ACC112 (cell line): ENCODE data around the gene TRMT5.

Experiments used
- H2AFZ ChIP-seq: fragments of 200-600 bp; sonication (generic); one replicate; pipeline ENCODE4 v1.6.0; 2017; ENCODE audit warnings: antibody characterized with exemption, low read length; ENCODE audit not compliant: unreplicated experiment
- H3K27ac ChIP-seq: fragments of 200-600 bp; sonication (generic); 2 replicates; pipeline ENCODE4 v1.5.1; 2014; ENCODE audit warnings: low read depth, mild to moderate bottlenecking, antibody characterized with exemption, low read length, moderate library complexity
- H3K27me3 ChIP-seq: fragments of 200-600 bp; sonication (generic); 2 replicates; pipeline ENCODE4 v1.6.1; 2014; ENCODE audit warnings: mild to moderate bottlenecking, antibody characterized with exemption, low read length, moderate library complexity, mixed read lengths; ENCODE audit not compliant: insufficient read depth
- H3K36me3 ChIP-seq: fragments of 200-600 bp; sonication (generic); 2 replicates; pipeline ENCODE4 v1.6.1; 2016; ENCODE audit warnings: mild to moderate bottlenecking, antibody characterized with exemption, low read length, moderate library complexity, mixed read lengths; ENCODE audit not compliant: insufficient read depth
- H3K4me1 ChIP-seq: fragments of 200-600 bp; sonication (generic); one replicate; pipeline ENCODE4 v1.6.1; 2016; ENCODE audit warnings: low read length, mixed read lengths; ENCODE audit not compliant: insufficient read depth, unreplicated experiment, control insufficient read depth
- H3K4me3 ChIP-seq: fragments of 200-600 bp; sonication (generic); 2 replicates; pipeline ENCODE4 v1.5.1; 2014; ENCODE audit warnings: mild to moderate bottlenecking, low read depth, low read length
- H3K79me2 ChIP-seq: fragments of 200-600 bp; sonication (generic); one replicate; pipeline ENCODE4 v1.6.0; 2016; ENCODE audit warnings: low read length; ENCODE audit not compliant: control insufficient read depth, unreplicated experiment, insufficient read depth

Gene TRMT5

DNA sequence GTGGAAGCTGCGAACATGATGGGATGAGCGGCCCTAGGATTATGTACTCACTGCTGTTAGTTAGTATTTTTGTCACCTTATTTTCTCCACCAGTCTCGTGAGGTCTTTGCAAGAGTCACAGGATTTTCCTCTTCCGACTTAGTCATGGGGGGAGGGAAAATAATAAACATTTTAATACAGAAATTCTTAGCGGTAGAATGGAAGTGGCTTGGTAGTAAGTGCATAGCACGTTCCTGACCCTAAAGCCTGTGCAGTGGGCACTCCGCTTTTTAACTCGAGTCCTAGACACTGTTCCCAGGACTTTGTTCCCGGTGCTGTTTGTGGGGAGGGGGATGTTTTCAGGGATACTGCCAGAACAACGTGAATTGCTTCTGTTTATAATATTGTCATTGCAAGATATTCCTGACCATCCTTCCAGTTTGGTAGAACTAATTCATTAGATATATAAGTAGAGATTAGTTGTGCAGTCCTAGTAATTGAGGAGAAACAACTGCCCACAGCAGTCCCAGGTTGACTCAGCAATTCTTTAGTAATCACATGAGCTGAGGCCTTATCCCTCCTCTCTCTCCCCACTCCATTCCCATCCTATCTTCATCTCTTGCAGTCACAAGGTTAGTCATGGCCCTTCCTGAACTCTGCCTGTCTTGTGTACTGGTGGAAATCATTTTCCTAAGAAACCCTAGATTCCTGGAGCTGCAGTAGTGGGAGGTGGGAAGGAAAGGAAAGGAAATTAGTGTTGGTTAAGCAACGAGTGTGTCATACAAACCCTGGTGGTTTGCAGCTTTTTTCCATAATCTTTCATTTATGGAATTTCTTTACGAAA lies 965 bp upstream of the TRMT5 start:
- Histone ChIP-seq H3K36me3 (peaks cover 29% of the 10 kb centered on the region), H3K79me2 (peaks cover 79% of the 10 kb centered on the region), H2AFZ (peak overlapping the region; percentile 52), H3K27me3 (no peaks in the 10 kb centered on the region), H3K27ac (peak overlapping the region; percentile 82), H3K4me3 (peak overlapping the region; percentile 89), H3K4me1 (peaks cover 56% of the 10 kb centered on the region)

DNA sequence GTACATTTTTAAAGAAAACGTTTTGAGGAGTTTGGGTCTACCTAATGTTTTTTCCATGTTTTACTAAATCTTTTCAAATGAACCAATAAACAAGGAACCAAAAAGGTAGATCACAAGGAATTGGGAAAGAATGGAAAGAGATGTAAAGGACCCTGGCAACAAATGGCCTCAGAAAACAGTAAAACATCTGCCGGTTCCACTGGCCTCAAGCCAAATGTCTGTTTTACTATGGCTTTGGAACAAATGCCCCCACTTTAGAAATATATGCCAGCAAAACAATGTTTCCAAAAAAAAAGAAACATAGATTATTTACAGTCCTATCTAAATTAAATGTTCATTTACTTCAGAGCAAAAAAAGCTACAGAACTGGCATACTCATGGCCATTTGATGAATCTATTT lies 3.0 kb downstream of the TRMT5 start:
- Histone ChIP-seq H3K36me3 (peaks cover 25% of the 10 kb centered on the region), H3K27ac (no peak overlapping the region), H3K4me1 (peaks cover 32% of the 10 kb centered on the region), H3K79me2 (peaks cover 58% of the 10 kb centered on the region), H3K27me3 (no peaks in the 10 kb centered on the region), H3K4me3 (peak overlapping the region; percentile 89), H2AFZ (no peak overlapping the region)

DNA sequence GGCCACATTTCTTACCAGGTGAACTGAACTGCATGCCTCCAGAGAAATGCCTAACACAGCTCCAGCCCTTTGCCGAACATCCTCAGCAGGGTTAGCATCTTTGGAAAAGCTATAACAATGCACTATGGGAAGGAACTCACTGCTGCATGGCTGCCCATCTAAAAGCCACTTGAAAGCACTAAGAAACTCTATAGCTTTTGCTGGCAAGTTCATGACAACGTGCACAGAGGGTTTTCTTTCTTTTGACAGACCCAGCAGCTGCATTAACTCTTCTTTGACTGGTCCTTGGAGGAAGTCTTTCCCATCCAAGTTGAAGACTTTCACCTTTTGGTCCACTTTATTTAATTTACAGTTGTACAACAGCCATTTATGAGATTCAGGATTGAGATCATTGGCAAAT lies 5.3 kb downstream of the TRMT5 start:
- Histone ChIP-seq H2AFZ (no peak overlapping the region), H3K4me1 (peaks cover 26% of the 10 kb centered on the region), H3K79me2 (peaks cover 42% of the 10 kb centered on the region), H3K36me3 (peaks cover 25% of the 10 kb centered on the region), H3K27me3 (no peaks in the 10 kb centered on the region), H3K4me3 (no peak overlapping the region), H3K27ac (no peak overlapping the region)

DNA sequence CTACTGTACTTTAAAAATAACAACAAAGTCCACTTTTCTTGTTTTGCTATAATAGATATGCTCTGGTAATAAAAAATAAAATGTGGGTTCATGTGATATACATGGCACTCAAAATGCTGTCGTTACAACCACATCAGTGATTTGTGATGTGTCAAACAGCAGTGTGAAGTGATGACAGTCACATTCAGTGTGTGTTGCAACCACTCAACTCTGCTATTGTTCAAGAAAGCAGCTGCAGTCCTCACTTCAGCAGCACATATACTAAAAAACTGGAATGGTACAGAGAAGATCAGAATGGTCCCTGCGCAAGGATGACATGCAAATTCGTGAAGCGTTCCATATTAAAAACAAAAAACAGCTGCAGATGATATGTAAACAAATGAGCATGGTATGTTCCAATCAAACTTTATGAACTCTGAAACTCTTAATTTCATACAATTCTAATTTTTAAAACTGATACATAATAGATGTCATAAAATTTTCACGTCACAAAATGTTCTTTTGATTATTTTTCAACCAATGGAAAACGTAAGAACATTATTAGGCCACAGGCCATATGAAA lies 6.7 kb downstream of the TRMT5 start:
- Histone ChIP-seq H3K27me3 (no peaks in the 10 kb centered on the region), H3K4me1 (peaks cover 15% of the 10 kb centered on the region), H3K36me3 (peaks cover 25% of the 10 kb centered on the region), H2AFZ (no peak overlapping the region), H3K79me2 (peaks cover 28% of the 10 kb centered on the region), H3K27ac (no peak overlapping the region), H3K4me3 (no peak overlapping the region)

DNA sequence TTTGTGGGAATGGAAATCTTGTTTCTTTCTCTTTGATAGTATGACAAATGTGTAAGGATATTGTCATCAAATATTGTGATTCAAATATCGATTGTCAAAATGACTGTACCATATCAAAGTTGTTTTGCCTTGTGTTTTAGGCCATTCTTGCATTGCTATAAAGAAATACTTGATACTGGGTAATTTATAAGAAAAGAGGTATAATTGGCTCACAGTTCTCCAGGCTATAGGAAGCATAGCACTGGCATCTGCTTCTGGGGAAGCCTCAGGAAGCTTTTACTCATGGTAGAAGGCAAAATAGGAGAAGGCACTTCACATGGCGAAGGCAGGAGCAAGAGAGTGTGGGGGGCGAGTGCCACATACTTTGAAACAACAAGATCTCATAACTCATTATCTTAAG lies 7.8 kb downstream of the TRMT5 start:
- Histone ChIP-seq H3K79me2 (peaks cover 22% of the 10 kb centered on the region), H3K36me3 (peaks cover 25% of the 10 kb centered on the region), H2AFZ (no peak overlapping the region), H3K4me3 (no peak overlapping the region), H3K27me3 (no peaks in the 10 kb centered on the region), H3K4me1 (peaks cover 4% of the 10 kb centered on the region), H3K27ac (no peak overlapping the region)

DNA sequence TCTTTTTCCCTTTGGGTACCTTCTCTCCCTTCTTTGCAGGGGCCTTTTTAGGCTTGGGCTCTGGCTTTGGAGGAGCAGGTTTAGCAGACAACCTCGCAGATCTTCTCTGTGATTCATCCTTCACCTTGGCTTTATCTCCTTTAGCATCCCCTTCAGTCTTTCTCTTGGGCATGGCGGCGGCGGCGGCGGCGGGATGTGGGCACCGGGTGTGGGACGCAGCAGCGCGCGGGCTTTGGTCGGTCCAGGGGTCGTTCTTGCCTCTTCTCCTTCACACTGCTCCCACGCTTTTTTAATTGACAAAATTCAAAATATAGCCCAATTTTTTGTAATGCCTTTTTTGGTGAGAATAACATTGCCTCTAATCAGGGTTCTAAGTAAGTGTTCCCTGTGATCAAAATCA lies 8.6 kb downstream of the TRMT5 start:
- Histone ChIP-seq H3K36me3 (peaks cover 24% of the 10 kb centered on the region), H3K4me3 (no peak overlapping the region), H3K27me3 (no peaks in the 10 kb centered on the region), H3K27ac (no peak overlapping the region), H2AFZ (no peak overlapping the region), H3K79me2 (peaks cover 14% of the 10 kb centered on the region), H3K4me1 (no peaks in the 10 kb centered on the region)

DNA sequence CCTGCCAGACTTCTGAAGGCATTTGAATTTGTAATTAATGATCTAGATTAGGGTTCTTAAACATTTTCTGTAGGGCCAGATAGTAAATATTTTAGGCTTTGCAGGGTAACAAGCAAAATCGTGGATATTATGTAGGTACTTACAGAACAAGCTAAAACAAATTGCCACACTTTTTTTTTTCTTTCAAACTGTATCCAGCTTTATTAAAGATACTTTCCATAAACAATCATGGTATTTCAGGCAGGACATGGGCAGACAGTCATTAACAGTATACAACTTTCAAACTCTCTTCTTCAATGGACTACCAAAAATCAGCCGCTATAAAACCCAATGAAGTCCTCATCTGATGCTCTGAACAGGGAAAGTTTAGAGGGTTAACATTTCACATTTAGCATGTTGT lies 9.6 kb downstream of the TRMT5 start:
- Histone ChIP-seq H3K27me3 (no peaks in the 10 kb centered on the region), H3K27ac (no peak overlapping the region), H3K79me2 (peaks cover 7% of the 10 kb centered on the region), H3K36me3 (peaks cover 14% of the 10 kb centered on the region), H3K4me1 (no peaks in the 10 kb centered on the region), H2AFZ (no peak overlapping the region), H3K4me3 (no peak overlapping the region)

DNA sequence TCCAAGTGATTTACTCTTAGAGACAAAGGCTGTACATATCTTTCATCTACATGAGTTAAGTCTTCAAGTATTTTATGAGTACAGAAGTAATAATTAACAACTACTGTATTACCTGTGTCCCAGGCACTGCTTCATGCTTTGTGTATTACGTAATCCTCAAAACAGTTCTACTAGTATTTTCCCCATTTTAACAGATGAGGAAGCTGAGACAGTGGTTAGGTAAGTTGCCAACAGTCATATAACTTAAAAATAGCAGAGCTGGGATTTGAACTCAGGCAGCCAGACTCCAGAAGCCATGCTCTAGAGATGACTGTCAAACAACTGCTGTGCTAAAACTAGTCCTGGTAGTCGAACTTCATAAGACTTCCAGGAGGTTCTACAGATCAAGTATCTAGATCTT lies 10.7 kb downstream of the TRMT5 start:
- Histone ChIP-seq H3K4me1 (peaks cover 9% of the 10 kb centered on the region), H3K27me3 (no peaks in the 10 kb centered on the region), H3K4me3 (no peak overlapping the region), H2AFZ (no peak overlapping the region), H3K79me2 (no peaks in the 10 kb centered on the region), H3K36me3 (peaks cover 9% of the 10 kb centered on the region), H3K27ac (no peak overlapping the region)

DNA sequence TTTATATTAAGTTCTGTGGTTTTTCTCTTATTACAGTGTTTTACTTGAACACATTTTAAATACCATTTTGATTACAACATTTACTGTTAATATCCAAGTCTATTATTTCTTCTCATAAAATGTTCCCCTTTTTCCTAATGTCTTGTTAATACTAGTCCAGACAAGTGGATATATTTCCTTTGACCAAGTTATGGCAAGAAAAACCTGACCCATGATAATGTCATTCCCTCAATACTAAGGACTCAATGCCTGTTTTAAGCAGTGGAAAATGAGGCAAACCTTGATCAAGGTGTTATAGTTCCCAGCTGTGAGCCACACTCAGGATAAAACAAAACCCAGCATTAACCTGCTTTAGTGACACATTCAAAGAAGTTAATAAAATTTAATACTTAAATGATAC lies 12.2 kb downstream of the TRMT5 start:
- H3K4me1 ChIP-seq: peaks cover 21% of the 10 kb centered on the region
- H3K4me3 ChIP-seq: no peak overlapping the region
- peaks cover 3% of the 10 kb centered on the region; the same call in 1 of the 2 replicates for H3K36me3 ChIP-seq
- H2AFZ ChIP-seq: no peak overlapping the region
- no peaks in the 10 kb centered on the region for H3K27me3 ChIP-seq
- H3K27ac ChIP-seq: no peak overlapping the region
- H3K79me2 ChIP-seq: peaks cover 3% of the 10 kb centered on the region

DNA sequence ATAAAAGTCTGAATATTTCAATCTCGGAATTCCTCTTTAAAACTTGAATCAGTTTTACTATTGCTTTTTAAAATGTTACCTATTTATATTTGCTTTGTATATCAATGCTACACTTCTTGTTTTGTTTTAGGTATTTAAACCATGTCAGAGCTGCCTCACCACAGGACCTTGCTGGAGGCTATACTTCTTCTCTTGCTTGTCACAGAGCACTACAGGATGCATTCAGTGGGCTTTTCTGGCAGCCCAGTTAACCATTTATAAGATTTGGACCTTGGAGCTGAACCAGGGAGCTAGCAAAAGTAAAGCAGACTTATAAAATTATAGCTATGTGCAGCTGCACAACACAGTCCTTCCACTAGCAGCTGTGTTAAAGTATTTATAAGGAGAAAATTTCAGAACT lies 12.8 kb downstream of the TRMT5 start:
- peaks cover 3% of the 10 kb centered on the region for H3K79me2 ChIP-seq
- no peak overlapping the region for H2AFZ ChIP-seq
- no peaks in the 10 kb centered on the region for H3K27me3 ChIP-seq
- H3K27ac ChIP-seq: no peak overlapping the region
- peaks cover 25% of the 10 kb centered on the region for H3K4me1 ChIP-seq
- H3K4me3 ChIP-seq: no peak overlapping the region
- H3K36me3 ChIP-seq: no peaks in the 10 kb centered on the region; the same call in 1 of the 2 replicates

DNA sequence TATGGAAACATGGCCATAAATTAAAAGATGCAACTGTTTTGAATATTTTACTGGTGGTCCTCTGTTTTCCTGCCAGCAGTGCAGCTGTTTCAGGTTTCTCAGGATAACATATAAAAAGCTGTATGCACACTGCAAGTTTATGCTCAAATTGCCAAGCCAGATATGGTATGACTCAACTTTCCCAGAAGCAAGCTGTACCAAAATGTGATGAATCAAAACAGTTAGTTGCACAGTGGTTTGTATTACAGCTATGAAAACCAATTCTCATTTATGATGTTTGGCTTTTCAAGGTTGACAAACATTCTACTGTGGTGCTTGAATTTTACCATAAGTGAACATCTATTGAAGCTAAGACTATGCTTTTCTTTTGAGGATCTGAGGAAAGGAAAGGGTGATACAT lies 15.5 kb downstream of the TRMT5 start:
- Histone ChIP-seq H3K4me1 (peaks cover 25% of the 10 kb centered on the region), H2AFZ (no peak overlapping the region), H3K27me3 (no peaks in the 10 kb centered on the region), H3K36me3 (no peaks in the 10 kb centered on the region), H3K27ac (peak overlapping the region; percentile 69), H3K4me3 (no peak overlapping the region), H3K79me2 (peaks cover 3% of the 10 kb centered on the region)
